AG04450 (cell line): ENCODE measurements around the gene PGBD1. TPM values are rescaled to one million over a fixed set of nuclear protein-coding genes. Genes with fewer than 3 reads are reported as not detected.
"Not testable (repeated sequence)": the region's sequence is repeated elsewhere in the genome, so short reads cannot be mapped to it uniquely, and the experiment has no call there.

Experiments
- CTCF ChIA-PET: fragments of 300-600, 350-600 bp; formaldehyde crosslinking; extraction: SDS; loops from one replicate; lab custom pipeline; 2022; ENCODE audit warnings: antibody characterized with exemption, inconsistent platforms; lab: Charles Lee
- POLR2A ChIA-PET: fragments of 350-600 bp; formaldehyde crosslinking; extraction: SDS; loops from one replicate; lab custom pipeline; 2021; ENCODE audit warnings: antibody characterized with exemption, inconsistent platforms; lab: Yijun Ruan, JAX
- DNase-seq: peaks from one replicate; pipeline ENCODE4 v3.0.0-alpha.2; 2011; ENCODE audit warnings: low read depth, low spot score
- H3K27ac ChIP-seq: one replicate; pipeline ENCODE4 v1.5.1; 2012; ENCODE audit warnings: low read depth, low read length, control low read depth
- H3K27me3 ChIP-seq: one replicate; pipeline ENCODE4 v1.6.0; 2012; ENCODE audit warnings: low read length; ENCODE audit not compliant: control insufficient read depth, insufficient read depth
- H3K4me3 ChIP-seq: 2 replicates; pipeline ENCODE4 v1.5.1; 2011; ENCODE audit warnings: mild to moderate bottlenecking, low read depth, low read length, control low read depth
- H3K9me3 ChIP-seq: 2 replicates; pipeline ENCODE4 v1.5.1; 2012; ENCODE audit warnings: low read length; ENCODE audit not compliant: control insufficient read depth, insufficient read depth
- CTCF ChIP-seq: IDR thresholded peaks from 2 replicates; pipeline ENCODE4 v1.5.1; 2011; ENCODE audit warnings: low read depth, low read length, control low read depth, inconsistent platforms
- polyA plus RNA-seq: library from polyadenylated mRNA; depleted of rRNA; stranded (reverse); fragments of >200 nt; gene quantifications from 2 replicates; pipeline ENCODE4 v1.2.3, GENCODE V29; 2011

Gene PGBD1
- polyA plus RNA-seq, 1 experiment, result 7.2 TPM

GRCh38 chr6:28303570-28303969 lies 22.2 kb downstream of the PGBD1 start:
- Histone ChIP-seq H3K9me3 (no peaks in the 10 kb centered on the region), H3K27ac (no peak overlapping the region), H3K27me3 (no peaks in the 10 kb centered on the region), H3K4me3 (no peak overlapping the region)
- ChIA-PET POLR2A (no interaction called here), CTCF (no interaction called here)
- DNase-seq, result no peak
- TF ChIP-seq CTCF, result no peak

- CTCF ChIA-PET, H3K9me3 ChIP-seq, H3K27ac ChIP-seq, H3K4me3 ChIP-seq, DNase-seq, POLR2A ChIA-PET, H3K27me3 ChIP-seq: not testable (repeated sequence)
Observed at GRCh38 chr6:28306363-28306762, 25.0 kb downstream of the PGBD1 start.

- DNase-seq, result no peak
Observed at GRCh38 chr6:28311139-28311823, 29.9 kb downstream of the PGBD1 start.

GRCh38 chr6:28312939-28313338 lies 31.6 kb downstream of the PGBD1 start:
- TF ChIP-seq CTCF, result no peak
- no peak overlapping the region for H3K27ac ChIP-seq
- no peaks in the 10 kb centered on the region for H3K27me3 ChIP-seq
- ChIA-PET CTCF (no interaction called here), POLR2A (no interaction called here)
- DNase-seq, result no peak
- H3K4me3 ChIP-seq, result no peak overlapping the region
- no peaks in the 10 kb centered on the region for H3K9me3 ChIP-seq

More at GRCh38 chr6:28311139-28311823, 29.9 kb downstream of the PGBD1 start:
- Histone ChIP-seq H3K27me3 (no peaks in the 10 kb centered on the region), H3K4me3 (no peak overlapping the region), H3K9me3 (no peaks in the 10 kb centered on the region), H3K27ac (no peak overlapping the region)
- TF ChIP-seq CTCF, result no peak
- POLR2A ChIA-PET, result no interaction called here
- CTCF ChIA-PET, result no interaction called here

- Histone ChIP-seq H3K27ac (no peak overlapping the region), H3K27me3 (no peaks in the 10 kb centered on the region), H3K9me3 (peaks cover 4% of the 10 kb centered on the region), H3K4me3 (no peak overlapping the region)
- no peak for DNase-seq
- CTCF ChIA-PET, result no interaction called here
- POLR2A ChIA-PET, result no interaction called here
- no peak for TF ChIP-seq CTCF
Observed at GRCh38 chr6:28315628-28316027, 34.3 kb downstream of the PGBD1 start.

- CTCF ChIA-PET, H3K27me3 ChIP-seq, H3K4me3 ChIP-seq, H3K9me3 ChIP-seq, DNase-seq, H3K27ac ChIP-seq, POLR2A ChIA-PET: not testable (repeated sequence)
Observed at GRCh38 chr6:28317866-28318265, 36.5 kb downstream of the PGBD1 start.
